GM21528 (cell line): ENCODE measurements around the gene CDYL.

Experiments used
- ATAC-seq: cut with Tn5 transposase; IDR thresholded peaks from one replicate; pipeline ENCODE4 v1.9.1; 2021; ENCODE audit warnings: mild to moderate bottlenecking, moderate library complexity; ENCODE audit not compliant: unreplicated experiment, low FRiP score

CDYL gene, protein sequence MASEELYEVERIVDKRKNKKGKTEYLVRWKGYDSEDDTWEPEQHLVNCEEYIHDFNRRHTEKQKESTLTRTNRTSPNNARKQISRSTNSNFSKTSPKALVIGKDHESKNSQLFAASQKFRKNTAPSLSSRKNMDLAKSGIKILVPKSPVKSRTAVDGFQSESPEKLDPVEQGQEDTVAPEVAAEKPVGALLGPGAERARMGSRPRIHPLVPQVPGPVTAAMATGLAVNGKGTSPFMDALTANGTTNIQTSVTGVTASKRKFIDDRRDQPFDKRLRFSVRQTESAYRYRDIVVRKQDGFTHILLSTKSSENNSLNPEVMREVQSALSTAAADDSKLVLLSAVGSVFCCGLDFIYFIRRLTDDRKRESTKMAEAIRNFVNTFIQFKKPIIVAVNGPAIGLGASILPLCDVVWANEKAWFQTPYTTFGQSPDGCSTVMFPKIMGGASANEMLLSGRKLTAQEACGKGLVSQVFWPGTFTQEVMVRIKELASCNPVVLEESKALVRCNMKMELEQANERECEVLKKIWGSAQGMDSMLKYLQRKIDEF

DNA sequence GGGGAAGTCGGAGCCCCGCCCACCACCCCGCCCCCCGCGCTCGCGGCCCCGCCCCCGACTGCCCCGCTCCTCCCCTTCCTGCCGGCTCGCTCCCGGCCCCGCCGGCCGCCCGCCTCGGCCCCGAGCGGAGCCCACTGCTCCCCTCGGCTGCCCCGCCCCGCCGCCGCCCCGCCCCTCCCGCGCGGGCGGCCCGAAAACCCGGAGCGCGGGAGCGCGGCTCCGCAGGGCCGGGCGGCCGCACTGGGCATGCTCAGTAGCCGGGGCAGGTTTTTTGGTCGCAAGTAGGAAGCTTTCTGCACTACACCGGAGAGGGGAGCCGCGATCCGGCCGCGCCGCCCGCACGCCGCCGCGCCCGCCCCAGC, at the start of gene CDYL:
TSS of gene CDYL (plus strand) at position 274 of the 362 bp plus-strand sequence. CDS start 380 bp downstream, outside the sequence.
- peak; percentile 62 for ATAC-seq

DNA sequence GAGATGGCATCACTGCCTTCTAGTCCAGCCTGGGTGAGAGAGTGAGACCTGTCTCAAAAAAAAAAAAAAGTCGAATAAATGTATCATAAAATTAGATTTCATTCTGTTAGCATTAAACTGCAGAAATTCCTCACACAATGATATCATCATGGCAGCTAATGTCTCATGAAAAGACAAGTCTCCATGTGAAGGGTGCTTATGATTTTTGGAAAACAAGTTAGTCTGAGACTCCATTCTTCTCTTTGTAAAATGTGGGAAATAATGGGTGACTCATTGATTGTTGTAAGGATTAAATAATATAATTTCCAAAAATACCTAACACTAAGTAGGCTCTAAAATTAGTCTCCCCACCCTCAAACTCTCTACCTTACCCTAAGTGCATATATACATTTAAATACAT, 49.6 kb upstream of the CDYL start:
- ATAC-seq: no peak

GRCh38 chr6:4727217-4727616, 49.0 kb upstream of the CDYL start:
- no peak for ATAC-seq

GRCh38 chr6:4727671-4728435, 48.4 kb upstream of the CDYL start:
- ATAC-seq: no peak

- no peak for ATAC-seq
Measured at GRCh38 chr6:4728436-4728769, 47.8 kb upstream of the CDYL start.

- ATAC-seq: no peak
Measured at GRCh38 chr6:4728926-4729325, 47.3 kb upstream of the CDYL start.

- no peak for ATAC-seq
Measured at GRCh38 chr6:4731996-4732395, 44.2 kb upstream of the CDYL start.

- ATAC-seq: no peak
Measured at GRCh38 chr6:4732691-4733315, 43.4 kb upstream of the CDYL start.

DNA sequence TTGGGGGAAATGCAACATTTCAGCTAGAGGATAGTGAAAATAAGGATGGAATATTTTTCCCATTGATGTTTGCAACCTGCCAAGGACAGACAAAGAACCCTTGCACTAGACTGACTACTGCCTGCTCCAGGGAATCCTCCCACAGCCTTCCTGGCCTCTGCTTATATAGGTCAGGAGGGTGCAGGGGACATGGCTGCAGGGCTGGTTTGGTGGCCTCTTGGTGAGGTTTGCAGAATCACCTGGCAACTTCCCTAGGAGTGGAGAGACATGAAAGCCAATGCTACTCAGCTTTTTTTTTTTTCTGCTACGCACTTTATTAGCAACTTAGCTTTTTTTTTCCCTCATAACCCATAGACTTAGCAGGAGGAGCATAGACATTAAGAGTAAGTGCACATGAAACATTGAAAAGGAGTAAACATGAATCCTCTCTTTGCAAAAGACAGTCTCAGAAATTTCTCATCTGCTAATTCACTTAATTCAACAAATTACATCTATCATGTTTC, 39.8 kb upstream of the CDYL start:
- no peak for ATAC-seq

DNA sequence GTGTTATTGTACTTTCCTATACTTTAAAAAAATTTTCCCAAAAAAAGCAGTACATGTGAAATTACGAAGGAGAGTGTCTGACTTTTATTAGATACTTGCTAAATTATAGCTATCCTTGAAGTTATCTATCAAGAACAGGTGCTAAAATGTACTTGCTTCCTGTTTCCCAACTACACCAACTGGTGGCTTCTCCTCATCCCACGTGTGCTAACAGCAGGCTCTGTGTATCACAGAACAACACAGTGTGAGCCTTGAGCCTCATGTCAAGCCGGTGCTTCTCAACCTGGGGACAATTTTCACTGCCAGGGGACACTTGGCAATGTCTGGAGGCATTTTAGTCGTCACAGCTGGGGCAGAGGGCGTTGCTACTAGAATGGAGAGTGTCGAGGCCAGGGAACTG, 36.2 kb upstream of the CDYL start:
- ATAC-seq: no peak

DNA sequence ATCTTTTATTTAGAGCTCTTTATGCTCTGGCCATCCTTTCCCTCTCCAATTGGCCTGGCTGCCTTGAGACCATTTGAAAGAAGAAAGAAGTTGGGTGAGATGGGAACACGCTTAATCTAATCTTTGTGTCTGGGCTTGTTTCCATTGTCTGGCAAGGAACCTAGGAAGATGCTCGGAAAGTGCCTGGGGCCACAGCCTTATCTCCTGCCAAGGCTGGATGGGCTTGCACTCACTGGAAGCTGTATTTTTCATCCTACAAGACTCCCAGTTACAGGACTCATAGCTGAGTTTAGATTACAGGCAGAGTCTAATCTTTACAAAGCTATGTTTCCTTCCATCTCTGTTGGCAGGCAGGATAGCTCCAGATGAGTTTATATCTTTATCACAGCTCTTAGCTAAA, 33.1 kb upstream of the CDYL start:
- no peak for ATAC-seq

DNA sequence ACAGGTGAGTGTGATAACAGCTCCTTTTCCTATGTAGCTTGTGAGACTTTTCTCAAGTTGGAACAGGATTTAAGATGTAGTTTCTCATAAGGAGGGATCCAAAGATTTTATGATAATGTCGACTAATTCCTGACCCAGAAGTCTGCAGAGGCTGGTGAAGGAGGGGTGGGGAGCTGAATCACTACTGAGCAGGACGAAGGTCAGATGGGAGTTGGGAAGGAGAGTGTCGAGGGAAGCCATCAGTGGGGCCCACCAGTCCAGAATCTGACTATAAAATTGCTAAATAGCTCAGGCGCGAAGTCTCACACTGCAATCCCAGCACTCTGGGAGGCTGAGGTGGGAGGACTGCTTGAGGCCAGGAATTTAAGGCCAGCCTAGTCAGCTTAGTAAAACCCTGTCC, 32.3 kb upstream of the CDYL start:
- no peak for ATAC-seq

GRCh38 chr6:4747588-4747987, 28.6 kb upstream of the CDYL start:
- ATAC-seq: no peak

GRCh38 chr6:4751823-4752464, 24.3 kb upstream of the CDYL start:
- ATAC-seq: no peak

- no peak for ATAC-seq
Measured at GRCh38 chr6:4756247-4756646, 20.0 kb upstream of the CDYL start.

- ATAC-seq: no peak
Measured at GRCh38 chr6:4759997-4760396, 16.2 kb upstream of the CDYL start.

DNA sequence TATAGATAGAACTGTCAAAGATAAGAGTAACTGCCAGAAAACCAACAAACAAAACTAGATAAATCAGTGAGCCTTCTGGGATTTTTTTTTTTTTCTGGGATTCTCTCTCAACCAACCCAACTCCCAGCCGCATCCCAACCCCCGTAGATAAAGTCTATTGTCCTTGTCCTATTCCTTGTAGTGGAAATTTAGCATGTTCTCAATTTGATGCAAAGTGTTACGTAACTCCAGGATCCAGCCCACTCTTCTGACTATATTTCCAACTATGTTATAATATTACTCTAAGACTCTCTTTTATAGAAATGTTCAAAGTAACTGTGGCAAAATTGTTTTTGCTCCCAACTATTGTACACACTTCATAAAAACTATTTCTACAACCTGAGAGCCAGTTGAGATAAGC, 15.4 kb upstream of the CDYL start:
- ATAC-seq: no peak

DNA sequence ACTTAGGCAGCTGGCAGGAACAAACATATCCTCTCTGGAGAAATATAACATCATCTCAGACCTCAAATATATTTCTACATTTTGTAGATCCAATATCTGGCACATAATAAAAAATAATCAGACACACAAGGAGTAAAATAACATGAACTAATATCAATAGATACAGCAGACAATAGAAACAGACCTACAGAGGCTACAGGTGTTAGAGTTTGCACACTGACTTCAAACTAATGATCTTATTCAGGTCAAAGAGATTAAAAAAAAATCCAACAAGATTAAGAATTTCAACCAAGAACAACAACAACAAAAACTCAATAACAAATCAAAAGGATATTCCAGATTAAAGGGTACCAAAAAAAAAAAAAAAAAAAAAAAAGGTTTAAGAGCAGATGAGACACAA, 13.9 kb upstream of the CDYL start:
- ATAC-seq: no peak

GRCh38 chr6:4763921-4764320, 12.3 kb upstream of the CDYL start:
- no peak for ATAC-seq

DNA sequence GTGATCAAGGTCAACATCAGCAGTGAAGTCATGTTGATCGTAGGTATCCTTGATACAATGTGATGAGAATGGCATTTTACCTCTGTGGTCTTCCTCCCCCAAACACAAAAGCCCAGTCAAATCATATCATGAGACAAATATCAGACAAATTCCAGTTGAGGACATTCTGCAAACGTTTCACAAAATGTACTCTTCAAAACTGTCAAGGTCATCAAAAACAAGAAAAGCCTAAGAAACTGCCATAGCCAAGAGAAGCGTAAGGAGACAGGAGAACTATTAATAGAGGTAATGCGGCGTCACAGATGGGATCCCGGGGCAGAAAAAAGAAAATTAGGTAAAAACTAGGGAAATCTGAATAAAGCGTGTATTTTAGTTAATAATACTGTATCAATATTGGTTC, 7.4 kb upstream of the CDYL start:
- ATAC-seq: no peak

DNA sequence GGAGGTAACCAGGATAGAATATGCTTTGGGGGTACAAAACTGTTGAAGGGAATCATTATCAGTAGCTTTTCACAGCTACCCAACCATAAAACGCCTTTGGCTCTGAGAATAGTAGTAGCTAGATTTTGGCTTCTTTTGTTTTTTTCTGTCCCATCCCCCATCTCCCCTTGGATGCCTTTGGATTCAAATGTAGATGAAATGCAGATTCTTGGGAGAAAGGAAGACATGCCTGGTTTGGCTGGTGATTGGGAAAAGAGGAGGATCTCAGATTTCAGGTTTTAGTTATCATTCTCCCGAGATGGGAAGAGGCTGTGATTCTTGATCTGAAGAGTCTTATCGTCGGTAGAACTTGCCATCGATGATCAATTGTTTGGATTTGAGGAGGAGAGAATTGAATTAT, 3.5 kb upstream of the CDYL start:
- no peak for ATAC-seq
